ENCODE measurements around the gene QPCT.

GRCh38 chr2:37376421-37377186 is 32.2 kb downstream of the QPCT start:
- TF ChIP-seq EZH2 (IDR thresholded peaks at IDR 0.05; ENCODE audit: insufficient read depth, poor library complexity, severe bottlenecking) (no peak), EZH2phosphoT487 (IDR thresholded peaks at IDR 0.05; ENCODE audit: insufficient read depth, low read depth) (no peak)

Data from GM23248 (cell line).